OCI-LY3 (cell line): ENCODE data around the gene MAMDC4.

Experiments used
- H2AFZ ChIP-seq: fragments of 200-600, 300-600 bp; shearing (Covaris generic); 2 replicates; pipeline ENCODE4 v1.6.0; 2014; ENCODE audit warnings: antibody characterized with exemption, low read depth, low read length
- H3K27ac ChIP-seq: fragments of 200-600, 300-600 bp; sonication (generic); 2 replicates; pipeline ENCODE4 v1.5.1; 2014; ENCODE audit warnings: mild to moderate bottlenecking, low read length, moderate library complexity, mixed read lengths
- H3K27me3 ChIP-seq: fragments of 200-600, 300-600 bp; sonication (generic); 2 replicates; pipeline ENCODE4 v1.6.1; 2014; ENCODE audit warnings: low read depth, low read length, mixed read lengths
- H3K36me3 ChIP-seq: fragments of 200-600, 300-600 bp; sonication (generic); replicated peaks from 2 replicates; pipeline ENCODE3; 2014; ENCODE audit warnings: low read depth, low read length, mixed read lengths
- H3K4me1 ChIP-seq: fragments of 300-600, 200-600 bp; sonication (generic); 2 replicates; pipeline ENCODE4 v1.6.1; 2014; ENCODE audit warnings: low read length, mixed read lengths
- H3K4me2 ChIP-seq: fragments of 200-600, 300-600 bp; sonication (generic); 2 replicates; pipeline ENCODE4 v1.6.1; 2014; ENCODE audit warnings: low read length, mixed read lengths
- H3K4me3 ChIP-seq: fragments of 300-600, 200-600 bp; sonication (generic); 2 replicates; pipeline ENCODE4 v1.5.1; 2014; ENCODE audit warnings: antibody characterized with exemption, mild to moderate bottlenecking, low read length, moderate library complexity
- H3K79me2 ChIP-seq: fragments of 300-600, 200-600 bp; shearing (Covaris generic); 2 replicates; pipeline ENCODE4 v1.6.1; 2014; ENCODE audit warnings: mild to moderate bottlenecking, low read length, mixed read lengths
- H3K9ac ChIP-seq: fragments of 300-600, 200-600 bp; shearing (Covaris generic); 2 replicates; pipeline ENCODE4 v1.6.0; 2014; ENCODE audit warnings: mild to moderate bottlenecking, low read length, moderate library complexity
- H3K9me3 ChIP-seq: fragments of 200-600, 300-600 bp; shearing (Covaris generic); 2 replicates; pipeline ENCODE4 v1.6.1; 2014; ENCODE audit warnings: low read length, mixed read lengths; ENCODE audit not compliant: insufficient read depth
- H4K20me1 ChIP-seq: fragments of 200-600, 300-600 bp; sonication (generic); 2 replicates; pipeline ENCODE4 v1.6.1; 2016; ENCODE audit warnings: low read length, mixed read lengths; ENCODE audit not compliant: insufficient read depth
- EZH2phosphoT487 ChIP-seq: fragments of 200-600 bp; shearing (Covaris generic); IDR thresholded peaks from 2 replicates; pipeline ENCODE4 v1.6.1; 2018; ENCODE audit warnings: antibody characterized with exemption, mixed run types, low read depth
- TF ChIP-seq, protein P1 (sequence below): fragments of 200-600, 300-600 bp; sonication (generic); IDR thresholded peaks from 2 replicates; pipeline ENCODE4 v1.5.1; 2014; ENCODE audit warnings: antibody characterized with exemption, low read length, low read depth

The MAMDC4 gene

DNA sequence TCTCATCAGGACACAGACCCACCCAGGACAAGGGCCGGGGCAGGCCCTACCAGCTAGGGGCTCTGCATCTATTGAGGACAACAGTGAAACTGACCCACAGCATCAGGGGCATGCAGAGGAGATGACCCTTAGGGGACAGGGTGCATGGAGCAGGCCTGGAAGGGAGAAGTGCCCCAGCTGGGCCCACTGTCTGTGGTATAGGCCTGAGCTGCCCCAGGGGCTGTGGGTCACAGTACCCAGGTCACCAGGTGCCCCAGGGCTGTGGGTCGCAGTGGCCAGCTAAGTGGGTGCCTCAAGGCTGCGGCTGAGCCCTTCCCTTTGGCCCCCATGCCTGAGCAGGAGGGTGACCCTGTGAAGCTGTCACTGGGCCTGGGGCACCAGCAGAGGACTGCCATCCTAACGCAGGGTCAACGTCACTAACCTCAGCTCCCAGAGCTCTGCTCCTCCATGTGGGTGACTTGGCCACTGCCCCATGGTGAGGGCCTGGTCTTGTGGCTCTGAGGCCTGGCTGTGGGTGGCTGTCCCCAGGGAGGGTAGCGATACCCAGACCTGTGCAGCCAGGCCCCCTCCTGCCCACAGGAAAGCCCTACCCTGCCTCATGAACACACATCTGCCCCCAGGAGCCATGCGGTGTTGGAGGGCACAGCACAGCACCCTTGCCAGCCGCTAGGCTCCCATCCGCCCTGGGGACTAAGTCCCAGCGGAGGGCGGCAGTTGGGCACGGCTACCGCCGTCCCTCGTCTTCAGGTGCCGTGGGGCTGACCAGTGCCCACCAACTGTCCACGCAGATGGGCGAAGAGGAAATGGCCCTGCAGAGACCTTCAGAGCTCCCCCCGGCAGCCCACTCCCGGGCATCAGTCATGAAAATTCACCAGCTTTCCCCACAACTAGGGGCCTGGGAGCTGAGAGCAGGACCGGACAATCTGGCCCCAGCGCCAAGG lies 9.1 kb downstream of the MAMDC4 start:
- Histone ChIP-seq H3K4me1 (peaks cover 4% of the 10 kb centered on the region; the same call in 1 of the 2 replicates), H3K27ac (no peak overlapping the region), H3K4me3 (no peak overlapping the region), H3K79me2 (peaks cover 23% of the 10 kb centered on the region), H3K36me3 (peaks cover 21% of the 10 kb centered on the region), H3K4me2 (no peak overlapping the region), H4K20me1 (peaks cover 8% of the 10 kb centered on the region), H2AFZ (no peak overlapping the region), H3K9ac (no peak overlapping the region), H3K27me3 (no peaks in the 10 kb centered on the region), H3K9me3 (no peaks in the 10 kb centered on the region)
- no peak for TF ChIP-seq EZH2phosphoT487
- TF ChIP-seq, protein P1, sequence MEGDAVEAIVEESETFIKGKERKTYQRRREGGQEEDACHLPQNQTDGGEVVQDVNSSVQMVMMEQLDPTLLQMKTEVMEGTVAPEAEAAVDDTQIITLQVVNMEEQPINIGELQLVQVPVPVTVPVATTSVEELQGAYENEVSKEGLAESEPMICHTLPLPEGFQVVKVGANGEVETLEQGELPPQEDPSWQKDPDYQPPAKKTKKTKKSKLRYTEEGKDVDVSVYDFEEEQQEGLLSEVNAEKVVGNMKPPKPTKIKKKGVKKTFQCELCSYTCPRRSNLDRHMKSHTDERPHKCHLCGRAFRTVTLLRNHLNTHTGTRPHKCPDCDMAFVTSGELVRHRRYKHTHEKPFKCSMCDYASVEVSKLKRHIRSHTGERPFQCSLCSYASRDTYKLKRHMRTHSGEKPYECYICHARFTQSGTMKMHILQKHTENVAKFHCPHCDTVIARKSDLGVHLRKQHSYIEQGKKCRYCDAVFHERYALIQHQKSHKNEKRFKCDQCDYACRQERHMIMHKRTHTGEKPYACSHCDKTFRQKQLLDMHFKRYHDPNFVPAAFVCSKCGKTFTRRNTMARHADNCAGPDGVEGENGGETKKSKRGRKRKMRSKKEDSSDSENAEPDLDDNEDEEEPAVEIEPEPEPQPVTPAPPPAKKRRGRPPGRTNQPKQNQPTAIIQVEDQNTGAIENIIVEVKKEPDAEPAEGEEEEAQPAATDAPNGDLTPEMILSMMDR, result no peak

DNA sequence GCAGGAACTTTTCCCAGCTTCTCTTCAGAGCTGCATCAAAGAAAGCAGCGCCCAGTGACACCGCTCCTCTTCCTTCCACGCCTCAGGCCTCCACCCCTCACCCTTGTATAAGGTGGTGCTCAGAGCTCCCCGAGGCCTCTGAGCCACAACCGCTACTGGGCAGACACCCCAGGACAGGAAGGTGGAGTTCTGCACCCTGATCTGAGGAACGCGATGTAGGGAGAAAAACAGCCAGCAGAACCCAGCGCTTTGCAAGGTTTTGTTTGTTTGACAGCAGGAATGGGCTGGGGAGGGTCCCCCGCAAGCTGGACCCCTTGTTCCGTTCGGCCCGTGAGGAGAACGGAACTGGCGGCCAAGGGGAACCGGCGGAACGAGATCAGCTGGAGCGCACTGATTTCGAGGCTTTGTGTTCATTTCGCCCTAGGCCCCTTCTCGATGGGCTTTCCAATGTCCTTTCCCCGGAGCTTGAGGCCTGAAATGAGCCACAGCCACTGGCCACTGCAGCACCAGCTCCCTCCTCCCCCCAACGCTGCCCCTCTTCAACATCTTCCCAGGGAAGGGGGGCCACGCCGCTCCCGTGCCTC lies 9.8 kb downstream of the MAMDC4 start:
- peaks cover 21% of the 10 kb centered on the region for H3K36me3 ChIP-seq
- H4K20me1 ChIP-seq, result peaks cover 5% of the 10 kb centered on the region
- H3K79me2 ChIP-seq, result peaks cover 27% of the 10 kb centered on the region
- H3K27ac ChIP-seq, result no peak overlapping the region
- H3K4me3 ChIP-seq, result no peak overlapping the region
- no peaks in the 10 kb centered on the region for H3K9me3 ChIP-seq
- H3K9ac ChIP-seq, result no peak overlapping the region
- no peak overlapping the region for H2AFZ ChIP-seq
- no peak overlapping the region for H3K4me2 ChIP-seq
- peaks cover 5% of the 10 kb centered on the region; the same call in 1 of the 2 replicates for H3K4me1 ChIP-seq
- H3K27me3 ChIP-seq, result no peaks in the 10 kb centered on the region
- TF ChIP-seq, protein P1, result no peak
- no peak for TF ChIP-seq EZH2phosphoT487

DNA sequence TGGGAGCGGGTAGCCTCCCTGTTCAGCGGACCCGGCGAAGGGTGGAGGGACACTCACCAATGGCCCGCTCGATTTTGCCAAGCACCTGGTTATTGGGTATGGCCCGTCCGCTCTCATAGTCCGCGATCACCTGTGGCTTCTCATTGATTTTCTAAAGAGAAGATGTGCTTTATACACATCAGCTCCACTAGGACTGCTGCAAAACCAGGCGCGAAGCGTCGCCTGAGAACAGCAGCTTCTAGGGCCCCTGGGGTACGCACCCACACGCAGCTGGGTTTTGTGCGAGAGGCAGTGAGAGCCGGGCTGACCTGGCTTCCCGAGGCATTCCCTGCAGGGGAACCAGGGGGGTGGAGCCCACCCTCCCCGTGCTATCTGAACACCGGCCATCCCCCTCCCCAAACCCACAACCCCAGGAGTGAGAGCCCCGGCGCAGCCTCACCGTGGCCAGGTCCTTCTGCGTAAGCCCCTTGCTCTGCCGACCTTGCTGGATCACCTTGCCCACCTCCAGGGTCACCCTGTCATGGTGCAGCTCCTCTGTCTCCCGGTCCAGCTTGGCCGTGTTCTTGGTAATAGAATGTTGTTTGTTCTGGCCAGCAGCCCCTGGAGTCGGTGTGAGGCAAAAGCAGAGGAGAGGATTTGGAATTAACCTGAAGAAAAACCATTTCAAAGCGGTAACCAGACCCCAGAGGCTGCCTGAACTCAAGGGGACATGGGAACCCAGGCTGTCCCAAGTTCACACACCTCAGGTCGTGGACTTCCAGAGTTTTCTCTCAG lies 10.9 kb downstream of the MAMDC4 start:
- TF ChIP-seq, protein P1, result no peak
- TF ChIP-seq EZH2phosphoT487, result no peak
- H3K9me3 ChIP-seq, result peaks cover 5% of the 10 kb centered on the region; the same call in 1 of the 2 replicates
- H3K4me3 ChIP-seq, result no peak overlapping the region
- no peak overlapping the region for H3K9ac ChIP-seq
- peaks cover 30% of the 10 kb centered on the region for H3K36me3 ChIP-seq
- H3K27ac ChIP-seq, result no peak overlapping the region
- H2AFZ ChIP-seq, result no peak overlapping the region
- peaks cover 27% of the 10 kb centered on the region for H3K79me2 ChIP-seq
- peaks cover 4% of the 10 kb centered on the region; the same call in 1 of the 2 replicates for H4K20me1 ChIP-seq
- H3K4me1 ChIP-seq, result peaks cover 8% of the 10 kb centered on the region; the same call in 1 of the 2 replicates
- H3K27me3 ChIP-seq, result no peaks in the 10 kb centered on the region
- no peak overlapping the region for H3K4me2 ChIP-seq
